ENCODE data around the gene UTP3. TPM values are rescaled to one million over a fixed set of nuclear protein-coding genes. Genes with fewer than 3 reads are reported as not detected.
A peak's percentile ranks its signal among the peaks of the same experiment; 100 is the strongest.
"Not testable (repeated sequence)": the region's sequence is repeated elsewhere in the genome, so short reads cannot be mapped to it uniquely, and the experiment has no call there.

UTP3 gene
- total RNA-seq, 2 donors from 2014 or later: 24.3 to 26.0 TPM

DNA sequence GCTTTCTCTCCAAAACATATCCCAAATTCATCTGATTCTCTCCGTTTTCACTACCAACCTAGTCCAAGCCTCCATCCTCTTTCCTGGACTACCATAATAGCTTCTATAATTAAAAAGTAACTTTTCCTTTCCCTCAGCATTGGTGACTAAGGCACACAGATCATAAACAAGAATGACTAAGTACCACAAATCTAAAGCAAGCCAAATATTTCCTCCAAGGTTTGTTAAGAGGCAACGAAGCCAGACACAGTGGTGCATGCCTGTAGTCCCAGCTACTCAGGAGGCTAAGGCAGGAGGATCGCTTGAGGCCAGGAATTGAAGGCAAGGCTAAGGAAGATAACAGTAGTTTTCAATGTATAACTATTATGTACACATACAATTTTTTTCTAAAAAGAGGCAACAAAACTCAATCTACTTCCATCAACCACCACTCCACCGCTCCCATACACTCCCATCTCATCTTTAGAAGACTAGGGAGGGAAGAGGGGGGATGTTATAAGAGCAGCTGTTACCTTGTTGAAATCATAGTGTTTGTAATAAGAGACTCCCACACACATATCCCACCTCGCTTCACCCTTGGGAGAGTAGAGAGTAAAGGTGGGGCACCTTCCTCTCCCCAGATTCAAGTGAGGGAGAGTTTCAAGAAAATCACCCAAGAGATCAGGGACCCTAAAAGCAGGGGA is 17.9 kb upstream of the UTP3 start:
- ATAC-seq (replicated peaks in 1 of 2): no peak
- Mint-ChIP-seq H3K9me3 (no peaks in the 10 kb centered on the region), H3K36me3 (ENCODE audit: insufficient read depth in 2 of 2) (no peaks in the 10 kb centered on the region), H3K27me3 (ENCODE audit: low read depth) (no peaks in the 10 kb centered on the region), H3K4me3 (no peak overlapping the region), H3K4me1 (ENCODE audit: low read depth) (no peaks in the 10 kb centered on the region), H3K27ac (no peak overlapping the region)
- no peak for DNase-seq

DNA sequence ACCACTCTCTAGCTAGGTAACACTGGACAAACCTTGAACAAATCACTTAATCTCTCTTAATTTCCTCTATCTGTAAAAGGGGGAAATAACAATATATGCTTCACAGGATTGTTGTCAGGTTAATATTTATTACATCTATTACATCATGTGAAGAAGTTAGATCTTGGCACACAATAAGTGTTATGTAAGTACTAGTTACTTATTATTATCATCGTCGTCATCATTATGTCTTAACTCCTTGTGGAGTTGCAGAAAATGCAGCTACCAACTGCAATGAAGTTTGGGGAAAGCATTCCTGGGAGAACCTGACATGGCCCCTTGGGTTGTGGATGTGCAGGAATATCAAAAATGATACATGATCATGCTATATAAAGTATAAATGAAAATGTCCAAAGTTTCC is 17.2 kb upstream of the UTP3 start:
- no peak overlapping the region for H3K4me3 Mint-ChIP-seq
- DNase-seq (no peak), ATAC-seq (replicated peaks in 1 of 2) (no peak)
- peak overlapping the region; percentile 39 for H3K27ac Mint-ChIP-seq
- no peaks in the 10 kb centered on the region for H3K36me3 Mint-ChIP-seq (ENCODE audit: insufficient read depth in 2 of 2)
- H3K4me1 Mint-ChIP-seq (ENCODE audit: low read depth): no peaks in the 10 kb centered on the region
- H3K9me3 Mint-ChIP-seq: no peaks in the 10 kb centered on the region
- no peaks in the 10 kb centered on the region for H3K27me3 Mint-ChIP-seq (ENCODE audit: low read depth)

DNA sequence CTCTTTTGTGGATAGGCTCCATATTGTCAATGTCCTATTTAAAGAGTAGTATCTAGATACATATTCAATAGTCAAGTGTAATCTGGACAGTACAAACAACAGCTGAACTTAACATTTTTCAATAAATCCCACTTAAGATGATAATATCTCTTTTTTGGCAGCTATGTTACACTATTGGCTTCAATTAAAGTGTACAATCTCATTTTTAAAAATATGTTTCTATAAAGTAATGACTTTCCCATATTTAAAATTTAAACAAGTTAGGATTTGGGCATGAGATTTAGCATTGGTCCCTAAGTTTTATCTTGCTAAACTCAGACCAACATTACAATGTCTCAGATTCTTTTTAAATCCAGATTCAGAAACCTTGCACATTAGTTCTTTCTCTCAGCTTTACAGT is 14.1 kb upstream of the UTP3 start:
- H3K27me3 Mint-ChIP-seq (ENCODE audit: low read depth): no peaks in the 10 kb centered on the region
- no peak for DNase-seq
- peaks cover 19% of the 10 kb centered on the region for H3K4me1 Mint-ChIP-seq (ENCODE audit: low read depth)
- H3K4me3 Mint-ChIP-seq: no peak overlapping the region
- H3K36me3 Mint-ChIP-seq (ENCODE audit: insufficient read depth in 2 of 2): no peaks in the 10 kb centered on the region
- no peak overlapping the region for H3K27ac Mint-ChIP-seq
- no peak for ATAC-seq (replicated peaks in 1 of 2)
- H3K9me3 Mint-ChIP-seq: no peaks in the 10 kb centered on the region

DNA sequence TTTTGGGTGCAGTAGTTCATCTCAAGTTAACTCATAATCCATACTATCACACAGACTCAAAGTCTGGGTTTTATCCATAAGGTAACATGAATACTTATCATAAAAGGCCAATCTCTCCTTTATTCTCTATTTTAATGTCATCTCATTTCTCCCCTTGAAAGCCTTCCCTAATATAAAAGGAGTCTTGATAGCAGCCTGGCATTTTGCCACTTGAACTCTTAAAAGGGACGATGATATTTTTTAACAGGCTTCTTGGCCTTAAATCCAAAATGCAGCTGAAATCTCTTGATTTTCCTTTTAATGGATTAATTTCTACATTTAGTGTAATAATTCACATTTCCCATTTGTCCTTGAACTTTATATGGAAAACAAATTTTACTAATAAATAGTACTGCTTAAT is 13.6 kb upstream of the UTP3 start:
- DNase-seq: no peak
- H3K27me3 Mint-ChIP-seq (ENCODE audit: low read depth): no peaks in the 10 kb centered on the region
- ATAC-seq (replicated peaks in 1 of 2): no peak
- no peak overlapping the region for H3K4me3 Mint-ChIP-seq
- H3K27ac Mint-ChIP-seq: no peak overlapping the region
- no peaks in the 10 kb centered on the region for H3K36me3 Mint-ChIP-seq (ENCODE audit: insufficient read depth in 2 of 2)
- H3K9me3 Mint-ChIP-seq: no peaks in the 10 kb centered on the region
- peaks cover 19% of the 10 kb centered on the region for H3K4me1 Mint-ChIP-seq (ENCODE audit: low read depth)

DNA sequence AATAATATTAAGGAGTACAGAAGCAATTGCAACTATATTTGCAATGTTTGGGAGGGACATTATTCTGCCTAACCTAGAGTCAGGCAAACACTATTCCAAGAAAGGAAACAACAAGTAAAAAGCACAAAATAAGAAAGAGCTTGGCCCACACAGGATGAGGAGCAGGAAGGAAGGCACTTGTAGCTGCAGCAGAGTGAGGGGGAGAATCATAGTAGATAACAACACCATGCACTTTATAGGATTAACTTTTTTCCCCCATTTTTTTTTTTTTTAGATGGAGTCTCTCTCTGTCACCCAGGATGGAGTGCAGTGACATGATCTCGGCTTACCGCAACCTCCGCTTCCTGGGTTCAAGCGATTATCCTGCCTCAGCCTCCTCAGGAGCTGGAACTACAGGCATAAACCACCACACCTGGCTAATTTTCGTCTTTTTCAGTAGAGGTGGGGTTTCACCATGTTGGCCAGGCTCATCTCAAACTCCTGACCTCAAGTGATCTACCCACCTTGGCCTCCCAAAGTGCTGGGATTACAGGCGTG is 11.7 kb upstream of the UTP3 start:
- ATAC-seq (replicated peaks in 1 of 2) (no peak), DNase-seq (no peak)
- Mint-ChIP-seq H3K27ac (no peak overlapping the region), H3K4me1 (ENCODE audit: low read depth) (peaks cover 19% of the 10 kb centered on the region), H3K36me3 (ENCODE audit: insufficient read depth in 2 of 2) (no peaks in the 10 kb centered on the region), H3K27me3 (ENCODE audit: low read depth) (no peaks in the 10 kb centered on the region), H3K9me3 (no peaks in the 10 kb centered on the region), H3K4me3 (no peak overlapping the region)

DNA sequence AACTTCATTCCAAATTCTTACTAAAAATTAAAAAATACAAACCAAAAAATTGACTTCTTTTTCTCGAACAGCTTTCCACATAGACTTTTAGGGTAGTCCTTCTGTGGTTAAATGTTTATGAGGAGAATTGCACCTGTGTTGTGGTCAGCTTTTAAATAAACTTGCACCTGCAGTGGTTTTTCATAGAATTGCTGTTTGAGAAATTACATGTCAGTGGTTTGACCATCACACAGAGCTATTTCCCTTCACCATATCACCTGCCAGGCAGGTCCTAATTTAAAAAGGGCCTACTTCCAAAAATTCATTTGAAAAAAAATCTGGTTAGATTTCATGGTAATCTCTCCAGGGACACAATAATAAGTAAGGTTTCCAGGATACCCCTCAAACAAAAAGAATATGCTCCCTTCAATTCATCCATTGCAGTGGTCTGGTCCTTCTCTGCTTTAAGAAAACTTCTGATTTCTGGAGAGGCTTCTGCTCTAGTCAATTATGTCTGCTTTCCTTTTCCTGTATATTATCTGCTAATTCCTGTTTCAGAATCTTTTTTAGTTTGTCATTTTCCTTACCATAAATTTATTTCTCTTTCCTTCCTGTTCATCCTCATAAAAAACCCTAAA is 9.8 kb upstream of the UTP3 start:
- peaks cover 19% of the 10 kb centered on the region for H3K4me1 Mint-ChIP-seq (ENCODE audit: low read depth)
- no peaks in the 10 kb centered on the region for H3K27me3 Mint-ChIP-seq (ENCODE audit: low read depth)
- DNase-seq (no peak), ATAC-seq (replicated peaks in 1 of 2) (no peak)
- H3K36me3 Mint-ChIP-seq (ENCODE audit: insufficient read depth in 2 of 2): no peaks in the 10 kb centered on the region
- H3K4me3 Mint-ChIP-seq: peak overlapping the region in 1 of 2 donors; percentile 3
- H3K9me3 Mint-ChIP-seq: no peaks in the 10 kb centered on the region
- peak overlapping the region; percentile 7 for H3K27ac Mint-ChIP-seq

DNA sequence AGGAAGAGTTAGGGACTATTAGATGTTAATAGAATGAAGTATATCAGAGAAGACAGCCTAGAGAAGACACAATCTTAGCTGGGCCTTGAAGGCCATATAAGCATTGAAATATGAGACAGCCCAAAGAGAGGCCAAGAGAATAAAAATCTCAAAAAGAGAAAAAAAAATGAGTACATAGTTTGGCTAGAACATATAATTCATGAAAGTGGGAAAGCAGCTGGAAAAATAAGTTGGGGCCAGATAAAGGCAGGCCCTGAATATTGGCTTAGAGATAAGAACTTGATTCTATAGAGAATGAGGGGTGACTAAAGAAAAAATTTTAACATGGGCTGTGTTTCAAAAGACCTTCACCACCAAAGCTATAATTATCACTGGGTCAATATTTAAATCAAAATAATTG is 7.4 kb upstream of the UTP3 start:
- ATAC-seq (replicated peaks in 1 of 2) (no peak), DNase-seq (no peak)
- Mint-ChIP-seq H3K4me3 (no peak overlapping the region), H3K27ac (no peak overlapping the region), H3K9me3 (no peaks in the 10 kb centered on the region), H3K4me1 (ENCODE audit: low read depth) (peaks cover 19% of the 10 kb centered on the region), H3K36me3 (ENCODE audit: insufficient read depth in 2 of 2) (no peaks in the 10 kb centered on the region), H3K27me3 (ENCODE audit: low read depth) (no peaks in the 10 kb centered on the region)

DNA sequence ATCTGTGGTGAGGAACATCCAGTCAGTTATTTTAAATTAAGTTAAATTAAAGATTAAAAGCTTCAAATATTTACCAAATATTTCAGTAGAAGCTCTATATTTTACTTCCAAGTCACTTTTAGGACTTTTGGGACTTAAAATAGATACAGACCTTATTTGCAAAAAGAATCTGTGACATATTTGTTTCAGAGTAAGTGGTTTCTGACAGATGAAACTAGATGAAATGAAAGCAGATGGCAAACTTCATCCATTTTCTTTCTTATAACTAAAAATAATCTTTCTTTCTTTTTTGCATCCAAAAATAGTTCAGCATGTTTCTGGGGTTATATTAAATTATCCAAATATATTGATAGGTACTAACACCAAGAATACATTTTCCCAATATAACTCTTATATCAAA is 6.6 kb upstream of the UTP3 start:
- H3K4me1 Mint-ChIP-seq (ENCODE audit: low read depth): peaks cover 14% of the 10 kb centered on the region
- ATAC-seq (replicated peaks in 1 of 2) (no peak), DNase-seq (no peak)
- no peak overlapping the region for H3K4me3 Mint-ChIP-seq
- H3K36me3 Mint-ChIP-seq (ENCODE audit: insufficient read depth in 2 of 2): no peaks in the 10 kb centered on the region
- no peaks in the 10 kb centered on the region for H3K27me3 Mint-ChIP-seq (ENCODE audit: low read depth)
- no peaks in the 10 kb centered on the region for H3K9me3 Mint-ChIP-seq
- H3K27ac Mint-ChIP-seq: no peak overlapping the region

DNA sequence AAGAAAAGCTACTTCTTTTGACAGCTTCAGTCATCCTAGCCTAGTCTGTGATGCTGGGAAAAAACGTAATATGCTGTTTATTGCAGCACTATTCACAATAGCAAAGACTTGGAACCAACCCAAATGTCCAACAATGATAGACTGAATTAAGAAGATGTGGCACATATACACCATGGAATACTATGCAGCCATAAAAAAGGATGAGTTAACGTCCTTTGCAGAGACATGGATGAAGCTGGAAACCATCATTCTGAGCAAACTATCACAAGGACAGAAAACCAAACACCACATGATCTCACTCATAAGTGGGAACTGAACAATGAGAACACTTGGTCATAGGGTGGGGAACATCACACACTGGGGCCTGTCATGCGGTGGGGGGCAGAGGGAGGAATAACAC is 6.2 kb upstream of the UTP3 start:
- H3K4me1 Mint-ChIP-seq (ENCODE audit: low read depth): peaks cover 11% of the 10 kb centered on the region
- H3K27ac Mint-ChIP-seq; H3K36me3 Mint-ChIP-seq (ENCODE audit: insufficient read depth in 2 of 2); H3K27me3 Mint-ChIP-seq (ENCODE audit: low read depth); H3K4me3 Mint-ChIP-seq; ATAC-seq (replicated peaks in 1 of 2); H3K9me3 Mint-ChIP-seq; DNase-seq: not testable (repeated sequence)

DNA sequence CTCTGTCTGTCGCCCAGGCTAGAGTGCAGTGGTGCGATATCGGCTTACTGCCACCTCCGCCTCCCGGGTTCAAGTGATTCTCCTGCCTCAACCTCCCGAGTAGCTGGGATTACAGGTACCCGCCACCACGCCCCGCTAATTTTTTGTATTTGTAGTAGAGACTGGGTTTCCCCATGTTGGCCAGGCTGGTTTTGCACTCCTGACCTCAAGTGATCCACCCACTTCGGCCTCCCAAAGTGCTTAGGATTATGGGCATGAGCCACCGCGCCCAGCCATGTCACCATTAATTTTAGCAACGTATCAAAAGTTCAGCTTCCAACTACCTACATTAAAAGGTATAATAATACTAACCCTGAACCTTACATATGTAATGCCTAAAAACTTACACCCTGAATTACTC is 940 bp upstream of the UTP3 start:
- DNase-seq: peak; percentile 19 to 28
- H3K27ac Mint-ChIP-seq: peak overlapping the region; percentile 100
- H3K4me1 Mint-ChIP-seq (ENCODE audit: low read depth): peaks cover 43% of the 10 kb centered on the region
- H3K27me3 Mint-ChIP-seq (ENCODE audit: low read depth): no peaks in the 10 kb centered on the region
- no peak for ATAC-seq (replicated peaks in 1 of 2)
- H3K4me3 Mint-ChIP-seq: peak overlapping the region; percentile 97 to 99
- peaks cover 11 to 17% of the 10 kb centered on the region in 2 donors for H3K36me3 Mint-ChIP-seq (ENCODE audit: insufficient read depth in 2 of 2)
- no peaks in the 10 kb centered on the region for H3K9me3 Mint-ChIP-seq

DNA sequence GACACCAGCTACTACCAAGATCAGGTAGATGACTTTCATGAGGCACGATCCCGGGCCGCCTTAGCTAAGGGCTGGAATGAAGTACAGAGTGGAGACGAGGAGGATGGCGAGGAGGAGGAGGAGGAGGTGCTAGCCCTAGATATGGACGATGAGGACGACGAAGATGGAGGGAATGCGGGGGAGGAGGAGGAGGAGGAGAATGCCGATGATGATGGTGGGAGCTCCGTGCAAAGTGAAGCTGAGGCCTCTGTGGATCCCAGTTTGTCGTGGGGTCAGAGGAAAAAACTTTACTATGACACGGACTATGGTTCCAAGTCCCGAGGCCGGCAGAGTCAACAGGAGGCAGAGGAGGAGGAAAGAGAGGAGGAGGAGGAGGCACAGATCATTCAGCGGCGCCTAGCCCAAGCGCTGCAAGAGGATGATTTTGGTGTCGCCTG is 481 bp downstream of the UTP3 start:
- Mint-ChIP-seq H3K27me3 (ENCODE audit: low read depth) (no peaks in the 10 kb centered on the region), H3K4me1 (ENCODE audit: low read depth) (peaks cover 43% of the 10 kb centered on the region), H3K4me3 (peak overlapping the region; percentile 97 to 99), H3K36me3 (ENCODE audit: insufficient read depth in 2 of 2) (peaks cover 11 to 17% of the 10 kb centered on the region in 2 donors), H3K27ac (peak overlapping the region; percentile 100), H3K9me3 (no peaks in the 10 kb centered on the region)
- peak; percentile 5 to 10 for ATAC-seq (replicated peaks in 1 of 2)
- peak in 1 of 2 donors; percentile 13 for DNase-seq

DNA sequence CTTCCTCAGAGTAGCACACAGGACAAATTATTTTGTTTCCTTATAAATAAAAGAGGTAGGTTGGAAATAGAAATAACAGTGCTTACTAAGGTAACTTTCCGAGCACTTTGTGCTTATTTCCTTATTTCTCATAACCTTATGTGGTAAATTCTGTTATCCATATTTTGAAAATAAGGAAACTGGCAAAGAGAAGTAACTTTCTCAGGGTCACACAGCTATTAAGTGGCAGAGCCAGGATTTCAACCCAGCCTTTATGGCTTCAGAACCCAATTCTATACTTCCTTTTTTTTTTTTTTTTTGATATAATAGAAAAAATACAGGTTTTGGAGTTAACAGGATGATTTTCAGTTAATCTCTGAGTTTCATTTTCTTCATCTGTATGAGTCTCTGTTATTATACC is 3.3 kb downstream of the UTP3 start:
- ATAC-seq (replicated peaks in 1 of 2): no peak
- peaks cover 43% of the 10 kb centered on the region for H3K4me1 Mint-ChIP-seq (ENCODE audit: low read depth)
- DNase-seq: no peak
- H3K9me3 Mint-ChIP-seq: no peaks in the 10 kb centered on the region
- peak overlapping the region; percentile 10 for H3K27ac Mint-ChIP-seq
- H3K36me3 Mint-ChIP-seq (ENCODE audit: insufficient read depth in 2 of 2): peaks cover 11 to 17% of the 10 kb centered on the region in 2 donors
- peak overlapping the region; percentile 54 to 99 for H3K4me3 Mint-ChIP-seq
- no peaks in the 10 kb centered on the region for H3K27me3 Mint-ChIP-seq (ENCODE audit: low read depth)

DNA sequence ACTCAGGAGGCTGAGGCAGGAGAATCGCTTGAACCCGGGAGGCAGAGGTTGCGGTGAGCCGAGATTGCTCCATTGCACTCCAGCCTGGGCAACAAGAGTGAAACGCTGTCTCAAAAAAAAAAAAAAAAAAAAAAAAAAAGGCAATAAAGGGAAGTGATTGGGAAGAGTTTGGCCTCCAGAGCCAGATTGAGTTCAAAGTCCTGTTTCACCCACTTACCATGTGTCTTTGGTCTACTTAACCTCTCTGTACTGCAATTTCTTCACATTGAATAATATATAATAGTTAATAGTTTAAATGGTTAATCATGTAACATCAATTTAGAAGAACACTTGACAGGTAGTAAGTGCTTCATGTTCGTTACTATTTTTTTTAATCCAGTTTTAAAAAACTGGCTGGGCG is 6.3 kb downstream of the UTP3 start:
- H3K4me3 Mint-ChIP-seq; H3K27me3 Mint-ChIP-seq (ENCODE audit: low read depth); DNase-seq; H3K9me3 Mint-ChIP-seq; H3K27ac Mint-ChIP-seq; H3K36me3 Mint-ChIP-seq (ENCODE audit: insufficient read depth in 2 of 2); ATAC-seq (replicated peaks in 1 of 2): not testable (repeated sequence)
- peaks cover 26% of the 10 kb centered on the region for H3K4me1 Mint-ChIP-seq (ENCODE audit: low read depth)

DNA sequence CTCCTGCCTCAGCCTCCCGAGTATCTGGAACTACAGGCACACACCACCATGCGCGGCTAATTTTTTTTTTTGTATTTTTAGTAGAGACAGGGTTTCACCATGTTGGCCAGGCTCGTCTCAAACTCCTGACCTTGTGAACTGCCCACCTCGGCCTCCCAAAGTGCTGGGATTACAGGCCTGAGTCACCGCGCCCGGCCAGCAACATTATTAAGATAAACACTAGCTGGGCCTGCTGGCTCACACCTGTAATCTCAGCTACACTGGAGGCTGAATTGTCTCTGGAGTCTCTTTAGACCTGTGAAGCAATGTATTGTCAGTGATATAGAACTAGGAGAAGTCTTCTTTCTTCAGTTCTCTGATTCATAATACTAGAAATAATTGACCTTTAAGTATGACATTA is 10.1 kb downstream of the UTP3 start:
- not testable (repeated sequence) for H3K4me3 Mint-ChIP-seq; H3K4me1 Mint-ChIP-seq (ENCODE audit: low read depth); ATAC-seq (replicated peaks in 1 of 2); DNase-seq; H3K36me3 Mint-ChIP-seq (ENCODE audit: insufficient read depth in 2 of 2); H3K27ac Mint-ChIP-seq; H3K9me3 Mint-ChIP-seq; H3K27me3 Mint-ChIP-seq (ENCODE audit: low read depth)

Measured in activated T-cell treated with anti-CD3 and anti-CD28 coated beads, Interleukin-2, amount 50 U/mL, for 72 hours (primary cell).